Activated CD8-positive, alpha-beta memory T cell treated with anti-CD3 and anti-CD28 coated beads for 4 hours (primary cell): ENCODE results near the gene CARMIL3.

Experiments
- DNase-seq, 2 donors: peaks; one replicate each; pipeline ENCODE4 v3.0.0-alpha.2; 2020; ENCODE audit warnings: low read depth in 2 of 2

The CARMIL3 gene

GRCh38 chr14:24075485-24076301, 23.9 kb downstream of the CARMIL3 start:
- no peak for DNase-seq

GRCh38 chr14:24076302-24076601, 24.4 kb downstream of the CARMIL3 start:
- DNase-seq: no peak

- no peak for DNase-seq
These were observed 25.3 kb downstream of the CARMIL3 start for GRCh38 chr14:24077086-24077485.

- DNase-seq: no peak
These were observed 26.3 kb downstream of the CARMIL3 start for GRCh38 chr14:24078146-24078545.

- no peak for DNase-seq
These were observed 27.8 kb downstream of the CARMIL3 start for GRCh38 chr14:24079491-24080141.

- no peak for DNase-seq
These were observed 28.3 kb downstream of the CARMIL3 start for GRCh38 chr14:24080142-24080530.

- DNase-seq: peak; percentile 33 to 39
These were observed 29.3 kb downstream of the CARMIL3 start for GRCh38 chr14:24080888-24081738.

GRCh38 chr14:24081739-24082211, 30.0 kb downstream of the CARMIL3 start:
- DNase-seq: no peak

GRCh38 chr14:24082411-24083080, 30.7 kb downstream of the CARMIL3 start:
- DNase-seq: no peak

- DNase-seq: no peak
These were observed 31.7 kb downstream of the CARMIL3 start for GRCh38 chr14:24083462-24083861.

GRCh38 chr14:24084440-24084839, 32.6 kb downstream of the CARMIL3 start:
- DNase-seq: no peak

- no peak for DNase-seq
These were observed 33.4 kb downstream of the CARMIL3 start for GRCh38 chr14:24085215-24085614.

GRCh38 chr14:24086193-24086955, 34.6 kb downstream of the CARMIL3 start:
- DNase-seq: no peak

GRCh38 chr14:24087004-24087403, 35.2 kb downstream of the CARMIL3 start:
- DNase-seq: no peak

GRCh38 chr14:24088095-24088494, 36.3 kb downstream of the CARMIL3 start:
- DNase-seq: no peak

- DNase-seq: no peak
These were observed 38.1 kb downstream of the CARMIL3 start for GRCh38 chr14:24089890-24090289.

GRCh38 chr14:24092110-24092504, 40.3 kb downstream of the CARMIL3 start:
- no peak for DNase-seq

GRCh38 chr14:24092505-24093206, 40.8 kb downstream of the CARMIL3 start:
- DNase-seq: no peak

GRCh38 chr14:24093207-24093900, 41.5 kb downstream of the CARMIL3 start:
- no peak for DNase-seq
